Hepatic stellate cell (primary cell): ENCODE results near the gene GNS.
"Not testable (repeated sequence)": the region's sequence is repeated elsewhere in the genome, so short reads cannot be mapped to it uniquely, and the experiment has no call there.

Experiments
- DNase-seq: peaks from one replicate; pipeline ENCODE4 v3.0.0; 2011; ENCODE audit warnings: low spot score

GNS gene

GRCh38 chr12:64695550-64695949, 63.7 kb downstream of the GNS start:
- DNase-seq: no peak

- DNase-seq: no peak
These were observed 64.8 kb downstream of the GNS start for GRCh38 chr12:64694130-64695040.

- no peak for DNase-seq
These were observed 67.2 kb downstream of the GNS start for GRCh38 chr12:64691795-64692583.

GRCh38 chr12:64691227-64691794, 67.9 kb downstream of the GNS start:
- DNase-seq: no peak

- not testable (repeated sequence) for DNase-seq
These were observed 69.0 kb downstream of the GNS start for GRCh38 chr12:64690236-64690635.

GRCh38 chr12:64688715-64689114, 70.5 kb downstream of the GNS start:
- DNase-seq: no peak

GRCh38 chr12:64688219-64688618, 71.0 kb downstream of the GNS start:
- DNase-seq: no peak

GRCh38 chr12:64687816-64688215, 71.4 kb downstream of the GNS start:
- DNase-seq: no peak

GRCh38 chr12:64685605-64686004, 73.6 kb downstream of the GNS start:
- no peak for DNase-seq

GRCh38 chr12:64685050-64685449, 74.2 kb downstream of the GNS start:
- DNase-seq: no peak

- DNase-seq: no peak
These were observed 75.2 kb downstream of the GNS start for GRCh38 chr12:64683816-64684543.

- DNase-seq: no peak
These were observed 76.5 kb downstream of the GNS start for GRCh38 chr12:64682572-64683277.

- DNase-seq: no peak
These were observed 77.8 kb downstream of the GNS start for GRCh38 chr12:64681200-64682052.

GRCh38 chr12:64680235-64680634, 79.0 kb downstream of the GNS start:
- no peak for DNase-seq

- DNase-seq: no peak
These were observed 79.7 kb downstream of the GNS start for GRCh38 chr12:64679487-64680001.

- no peak for DNase-seq
These were observed 80.4 kb downstream of the GNS start for GRCh38 chr12:64678835-64679234.

- DNase-seq: no peak
These were observed 81.0 kb downstream of the GNS start for GRCh38 chr12:64678248-64678647.

- peak; percentile 61 for DNase-seq
These were observed 83.4 kb downstream of the GNS start for GRCh38 chr12:64675795-64676194.

- no peak for DNase-seq
These were observed 84.8 kb downstream of the GNS start for GRCh38 chr12:64674367-64674922.
